Neural cell (in vitro differentiated cells): ENCODE results near the gene UTRN. TPM values are rescaled to one million over a fixed set of nuclear protein-coding genes. Genes with fewer than 3 reads are reported as not detected.

ENCODE experiments used
- H2AFZ ChIP-seq: fragments of 200-600, 300-800 bp; sonication (generic), shearing (Covaris generic); 2 replicates; pipeline ENCODE4 v1.6.0; 2014; ENCODE audit warnings: low read depth, mild to moderate bottlenecking, antibody characterized with exemption, low read length, moderate library complexity
- H3F3A ChIP-seq: fragments of 200-600 bp; shearing (Covaris generic); 2 replicates; pipeline ENCODE4 v1.6.1; 2016; ENCODE audit warnings: mild to moderate bottlenecking, moderate library complexity, mixed read lengths, antibody characterized with exemption, low read length; ENCODE audit not compliant: insufficient read depth, poor library complexity, severe bottlenecking
- H3K27ac ChIP-seq: fragments of 200-600, 300-800 bp; sonication (generic), shearing (Covaris generic); 2 replicates; pipeline ENCODE4 v1.5.1; 2014; ENCODE audit warnings: mild to moderate bottlenecking, low read length, moderate library complexity
- H3K27me3 ChIP-seq: fragments of 300-800, 200-600 bp; sonication (generic), shearing (Covaris generic); 2 replicates; pipeline ENCODE4 v1.6.0; 2014; ENCODE audit warnings: mild to moderate bottlenecking, low read depth, low read length, moderate library complexity; ENCODE audit not compliant: insufficient read depth
- H3K36me3 ChIP-seq: fragments of 300-800, 200-600 bp; sonication (generic), shearing (Covaris generic); 2 replicates; pipeline ENCODE4 v1.5.1; 2014; ENCODE audit warnings: mild to moderate bottlenecking, antibody characterized with exemption, low read length, moderate library complexity; ENCODE audit not compliant: insufficient read depth
- H3K4me2 ChIP-seq: fragments of 300-800, 200-600 bp; sonication (generic), shearing (Covaris generic); 2 replicates; pipeline ENCODE4 v1.6.0; 2014; ENCODE audit warnings: mild to moderate bottlenecking, low read length
- H3K4me3 ChIP-seq: fragments of 300-800, 200-600 bp; sonication (generic), shearing (Covaris generic); 2 replicates; pipeline ENCODE4 v1.5.1; 2014; ENCODE audit warnings: mild to moderate bottlenecking, low read length, moderate library complexity
- H3K79me2 ChIP-seq: fragments of 200-600 bp; shearing (Covaris generic); replicated peaks from 2 replicates; pipeline ENCODE4 v1.6.0; 2014; ENCODE audit warnings: mild to moderate bottlenecking, low read length, moderate library complexity; ENCODE audit not compliant: insufficient read depth
- H3K9ac ChIP-seq: fragments of 300-800, 200-600 bp; sonication (generic), shearing (Covaris generic); 2 replicates; pipeline ENCODE4 v1.6.1; 2016; ENCODE audit warnings: mild to moderate bottlenecking, low read length, mixed read lengths
- H3K9me2 ChIP-seq: fragments of 200-600 bp; shearing (Covaris generic); 2 replicates; pipeline ENCODE4 v1.6.1; 2016; ENCODE audit warnings: mild to moderate bottlenecking, low read length, mixed read lengths; ENCODE audit not compliant: insufficient read depth
- H3K9me3 ChIP-seq: fragments of 200-600, 300-800 bp; sonication (generic), shearing (Covaris generic); 2 replicates; pipeline ENCODE4 v1.6.1; 2016; ENCODE audit warnings: mild to moderate bottlenecking, mixed run types, low read length, moderate library complexity, mixed read lengths
- H4K20me1 ChIP-seq: fragments of 200-600 bp; shearing (Covaris generic); 2 replicates; pipeline ENCODE4 v1.6.1; 2016; ENCODE audit warnings: mild to moderate bottlenecking, mixed run types; ENCODE audit not compliant: insufficient read depth
- EP300 ChIP-seq: fragments of 450-650 bp; conservative IDR thresholded peaks from 2 replicates; pipeline ENCODE4 v1.6.1; 2014; ENCODE audit warnings: antibody characterized with exemption, mild to moderate bottlenecking, moderate library complexity; ENCODE audit not compliant: poor library complexity, severe bottlenecking
- EZH2 ChIP-seq: fragments of 200-600, 300-800 bp; shearing (Covaris generic), sonication (generic); IDR thresholded peaks from 2 replicates; pipeline ENCODE4 v1.6.1; 2014; ENCODE audit warnings: antibody characterized with exemption, low read length, borderline replicate concordance, mild to moderate bottlenecking; ENCODE audit not compliant: insufficient read depth, poor library complexity, severe bottlenecking
- MXI1 ChIP-seq: fragments of 450-650 bp; conservative IDR thresholded peaks from 2 replicates; pipeline ENCODE4 v1.6.1; 2014; ENCODE audit warnings: antibody characterized with exemption, mild to moderate bottlenecking; ENCODE audit not compliant: poor library complexity, severe bottlenecking
- POLR2AphosphoS5 ChIP-seq: IDR thresholded peaks from 2 replicates; pipeline ENCODE4 v1.6.1; 2012
- RAD21 ChIP-seq: fragments of 450-650 bp; conservative IDR thresholded peaks from 2 replicates; pipeline ENCODE4 v1.6.1; 2014; ENCODE audit warnings: antibody characterized with exemption, mild to moderate bottlenecking, moderate library complexity
- REST ChIP-seq: IDR thresholded peaks from 2 replicates; pipeline ENCODE4 v1.6.1; 2012; ENCODE audit warnings: borderline replicate concordance
- SMC3 ChIP-seq: fragments of 450-650 bp; conservative IDR thresholded peaks from 2 replicates; pipeline ENCODE4 v1.6.1; 2014; ENCODE audit warnings: antibody characterized with exemption, mild to moderate bottlenecking, moderate library complexity; ENCODE audit not compliant: poor library complexity
- TAF1 ChIP-seq: IDR thresholded peaks from 2 replicates; pipeline ENCODE4 v1.6.1; 2012; ENCODE audit warnings: low read depth
- polyA plus RNA-seq: library from polyadenylated mRNA; depleted of rRNA; stranded (reverse); fragments of >200 nt; gene quantifications from 2 replicates; pipeline ENCODE4 v1.2.3, GENCODE V29; 2014
- TF ChIP-seq, protein P1 (sequence below): fragments of 450-650 bp; IDR thresholded peaks from 2 replicates; pipeline ENCODE4 v1.5.1; 2014; ENCODE audit warnings: antibody characterized with exemption, mild to moderate bottlenecking, moderate library complexity; ENCODE audit not compliant: poor library complexity, severe bottlenecking

Gene UTRN
- polyA plus RNA-seq, 1 donor from 2014 or later: 5.2 TPM

GRCh38 chr6:144248003-144248402, 37.1 kb upstream of the UTRN start:
- no peaks in the 10 kb centered on the region for H3K9me3 ChIP-seq
- H3K9me2 ChIP-seq: no peaks in the 10 kb centered on the region
- no peaks in the 10 kb centered on the region for H3K27me3 ChIP-seq
- H3K36me3 ChIP-seq: no peaks in the 10 kb centered on the region
- no peak overlapping the region for H2AFZ ChIP-seq
- no peaks in the 10 kb centered on the region for H3K79me2 ChIP-seq
- H3F3A ChIP-seq: no peaks in the 10 kb centered on the region
- no peak overlapping the region for H3K9ac ChIP-seq
- H3K27ac ChIP-seq: no peak overlapping the region
- TF ChIP-seq REST (no peak), RAD21 (no peak), TAF1 (no peak), MXI1 (no peak), EZH2 (no peak), EP300 (no peak), POLR2AphosphoS5 (no peak), SMC3 (no peak)
- TF ChIP-seq, protein P1, sequence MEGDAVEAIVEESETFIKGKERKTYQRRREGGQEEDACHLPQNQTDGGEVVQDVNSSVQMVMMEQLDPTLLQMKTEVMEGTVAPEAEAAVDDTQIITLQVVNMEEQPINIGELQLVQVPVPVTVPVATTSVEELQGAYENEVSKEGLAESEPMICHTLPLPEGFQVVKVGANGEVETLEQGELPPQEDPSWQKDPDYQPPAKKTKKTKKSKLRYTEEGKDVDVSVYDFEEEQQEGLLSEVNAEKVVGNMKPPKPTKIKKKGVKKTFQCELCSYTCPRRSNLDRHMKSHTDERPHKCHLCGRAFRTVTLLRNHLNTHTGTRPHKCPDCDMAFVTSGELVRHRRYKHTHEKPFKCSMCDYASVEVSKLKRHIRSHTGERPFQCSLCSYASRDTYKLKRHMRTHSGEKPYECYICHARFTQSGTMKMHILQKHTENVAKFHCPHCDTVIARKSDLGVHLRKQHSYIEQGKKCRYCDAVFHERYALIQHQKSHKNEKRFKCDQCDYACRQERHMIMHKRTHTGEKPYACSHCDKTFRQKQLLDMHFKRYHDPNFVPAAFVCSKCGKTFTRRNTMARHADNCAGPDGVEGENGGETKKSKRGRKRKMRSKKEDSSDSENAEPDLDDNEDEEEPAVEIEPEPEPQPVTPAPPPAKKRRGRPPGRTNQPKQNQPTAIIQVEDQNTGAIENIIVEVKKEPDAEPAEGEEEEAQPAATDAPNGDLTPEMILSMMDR: no peak
- no peaks in the 10 kb centered on the region for H4K20me1 ChIP-seq
- no peak overlapping the region for H3K4me3 ChIP-seq
- H3K4me2 ChIP-seq: no peak overlapping the region

DNA sequence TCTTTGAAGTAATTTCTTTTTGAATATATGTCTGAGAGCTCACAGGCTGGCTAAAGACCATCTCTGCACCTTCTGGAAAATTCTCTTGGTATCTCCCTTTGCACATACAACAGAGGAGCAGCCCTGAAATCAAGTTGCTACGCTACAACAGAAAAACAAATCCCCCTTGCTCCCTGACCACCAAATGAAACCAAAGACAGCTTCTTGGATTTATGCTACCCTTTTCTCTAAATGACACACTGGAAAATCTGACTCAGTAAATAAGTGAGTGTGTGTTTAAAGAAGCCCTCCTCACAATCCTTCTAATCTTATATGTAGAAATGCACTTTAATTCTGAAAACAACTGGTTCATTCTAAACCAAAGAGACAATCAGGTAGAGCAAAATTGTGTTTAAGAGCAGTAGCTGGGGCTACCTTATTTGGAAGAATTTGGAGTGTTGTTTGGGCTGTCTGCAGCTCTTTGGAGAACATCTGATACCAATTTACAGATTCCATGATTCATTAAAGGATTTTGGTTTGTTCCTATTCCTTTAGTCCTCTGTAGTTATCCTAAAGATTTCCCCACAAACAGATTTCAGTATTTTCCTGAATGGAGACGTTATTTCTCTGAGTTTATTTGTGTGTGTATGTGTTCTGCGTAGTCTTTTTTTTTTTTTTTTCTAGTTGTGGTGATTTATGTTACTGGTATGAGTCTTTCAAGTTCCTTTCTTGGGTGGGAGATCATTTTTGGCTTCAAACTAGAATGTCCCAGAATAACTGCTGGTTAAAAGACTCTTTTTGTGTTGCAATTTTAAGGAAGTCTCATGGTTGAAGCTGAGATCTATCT, 36.4 kb upstream of the UTRN start:
- TF ChIP-seq POLR2AphosphoS5: no peak
- TF ChIP-seq, protein P1: no peak
- no peak for TF ChIP-seq RAD21
- no peak for TF ChIP-seq TAF1
- no peak for TF ChIP-seq MXI1
- TF ChIP-seq SMC3: no peak
- TF ChIP-seq REST: no peak
- no peak for TF ChIP-seq EZH2
- TF ChIP-seq EP300: no peak
- Histone ChIP-seq H3K4me3 (no peak overlapping the region), H4K20me1 (no peaks in the 10 kb centered on the region), H3K27me3 (no peaks in the 10 kb centered on the region), H2AFZ (no peak overlapping the region), H3K4me2 (no peak overlapping the region), H3K9ac (no peak overlapping the region), H3K9me2 (no peaks in the 10 kb centered on the region), H3F3A (no peaks in the 10 kb centered on the region), H3K9me3 (no peaks in the 10 kb centered on the region), H3K27ac (no peak overlapping the region), H3K79me2 (no peaks in the 10 kb centered on the region), H3K36me3 (no peaks in the 10 kb centered on the region)
